Lower leg skin (tissue), 4 donors: ENCODE data around the gene DMBT1. TPM values are rescaled to one million over a fixed set of nuclear protein-coding genes. Genes with fewer than 3 reads are reported as not detected.

Experiments
- DNase-seq, 2 donors: peaks; one replicate each; pipeline ENCODE4 v3.0.0-alpha.2; 2019; ENCODE audit warnings: low spot score in 2 of 2
- H3K4me3 ChIP-seq: fragments of 200-600 bp; sonication (generic); 2 replicates; pipeline ENCODE4 v1.5.1; 2017; ENCODE audit warnings: mild to moderate bottlenecking, low read depth; ENCODE audit not compliant: poor library complexity, severe bottlenecking
- POLR2A ChIP-seq, 2 donors: fragments of 450-650 bp; IDR thresholded peaks; one replicate each; pipeline ENCODE4 v1.6.1; 2016 to 2017; ENCODE audit warnings: antibody characterized with exemption in 2 of 2, mild to moderate bottlenecking in 1 of 2, moderate library complexity in 1 of 2
- WGBS, 2 donors: methylation state at CpG; one replicate each; pipeline ENCODE4 v1.1.5; 2018; 5-methylcytosine and 5-hydroxymethylcytosine counted together
- intact Hi-C: fragments of 100-400 bp; cut with DNase I; formaldehyde crosslinking; loops from one replicate; pipeline ENCODE4 v1.15.0; 2023; ENCODE audit warnings: low total_unique reads
- total RNA-seq, 4 donors: library from RNA; depleted of rRNA; stranded (reverse); fragments of >200 nt; gene quantifications; one replicate each; pipeline ENCODE4 v1.1.0, GENCODE V29; 2016
- TF ChIP-seq, protein P1 (sequence below), 3 donors: fragments of 450-650 bp; IDR thresholded peaks; one replicate each; pipeline ENCODE4 v1.5.1; 2016; ENCODE audit warnings: antibody characterized with exemption in 3 of 3, mild to moderate bottlenecking in 3 of 3, moderate library complexity in 2 of 3

The DMBT1 gene
- total RNA-seq, 4 donors from 2014 or later: 0.04 to 0.29 (median 0.26) TPM; not detected in 1

GRCh38 chr10:122636953-122637352, 76.4 kb downstream of the DMBT1 start:
- no peak overlapping the region for H3K4me3 ChIP-seq
- 77 to 89% methylated on average over 7 of the region's 7 CpGs for WGBS, 2 donors
- intact Hi-C loops: no loop called here
- TF ChIP-seq, protein P1, sequence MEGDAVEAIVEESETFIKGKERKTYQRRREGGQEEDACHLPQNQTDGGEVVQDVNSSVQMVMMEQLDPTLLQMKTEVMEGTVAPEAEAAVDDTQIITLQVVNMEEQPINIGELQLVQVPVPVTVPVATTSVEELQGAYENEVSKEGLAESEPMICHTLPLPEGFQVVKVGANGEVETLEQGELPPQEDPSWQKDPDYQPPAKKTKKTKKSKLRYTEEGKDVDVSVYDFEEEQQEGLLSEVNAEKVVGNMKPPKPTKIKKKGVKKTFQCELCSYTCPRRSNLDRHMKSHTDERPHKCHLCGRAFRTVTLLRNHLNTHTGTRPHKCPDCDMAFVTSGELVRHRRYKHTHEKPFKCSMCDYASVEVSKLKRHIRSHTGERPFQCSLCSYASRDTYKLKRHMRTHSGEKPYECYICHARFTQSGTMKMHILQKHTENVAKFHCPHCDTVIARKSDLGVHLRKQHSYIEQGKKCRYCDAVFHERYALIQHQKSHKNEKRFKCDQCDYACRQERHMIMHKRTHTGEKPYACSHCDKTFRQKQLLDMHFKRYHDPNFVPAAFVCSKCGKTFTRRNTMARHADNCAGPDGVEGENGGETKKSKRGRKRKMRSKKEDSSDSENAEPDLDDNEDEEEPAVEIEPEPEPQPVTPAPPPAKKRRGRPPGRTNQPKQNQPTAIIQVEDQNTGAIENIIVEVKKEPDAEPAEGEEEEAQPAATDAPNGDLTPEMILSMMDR (IDR thresholded peaks at IDR 0.05): no peak
- TF ChIP-seq POLR2A (IDR thresholded peaks at IDR 0.05): no peak
- peak in 1 of 2 donors; percentile 31 for DNase-seq

DNA sequence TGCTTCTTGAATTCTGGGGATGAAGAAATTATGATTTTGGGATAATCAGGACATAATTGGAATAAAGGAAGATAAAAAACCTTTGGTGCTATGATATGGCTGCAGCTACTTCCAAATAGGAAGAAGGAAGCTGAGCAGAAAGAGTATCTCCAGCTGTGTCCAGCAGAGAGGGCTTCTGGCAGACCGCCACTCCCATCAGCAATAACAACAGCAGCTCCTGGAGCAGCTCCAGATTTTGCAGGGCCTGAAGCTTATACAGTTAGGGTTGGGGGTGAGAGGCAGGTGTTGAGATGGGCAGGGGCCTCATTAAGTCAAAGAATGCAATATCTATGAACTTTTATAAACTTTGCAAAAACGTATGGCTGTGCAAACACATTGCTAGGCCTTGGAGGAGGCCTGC, 76.8 kb downstream of the DMBT1 start:
- no peak overlapping the region for H3K4me3 ChIP-seq
- peak in 1 of 2 donors; percentile 18 for DNase-seq
- TF ChIP-seq POLR2A (IDR thresholded peaks at IDR 0.05): no peak
- TF ChIP-seq, protein P1 (IDR thresholded peaks at IDR 0.05): no peak
- intact Hi-C loops: no loop called here
- WGBS, 2 donors: 59 to 69% methylated on average over 2 of the region's 2 CpGs

- intact Hi-C loops: no loop called here
- no peak for DNase-seq
- no peak overlapping the region for H3K4me3 ChIP-seq
- 82 to 85% methylated on average over 6 of the region's 6 CpGs for WGBS, 2 donors
- TF ChIP-seq, protein P1 (IDR thresholded peaks at IDR 0.05): no peak
- no peak for TF ChIP-seq POLR2A (IDR thresholded peaks at IDR 0.05)
These were observed 77.6 kb downstream of the DMBT1 start for GRCh38 chr10:122638106-122638505.

DNA sequence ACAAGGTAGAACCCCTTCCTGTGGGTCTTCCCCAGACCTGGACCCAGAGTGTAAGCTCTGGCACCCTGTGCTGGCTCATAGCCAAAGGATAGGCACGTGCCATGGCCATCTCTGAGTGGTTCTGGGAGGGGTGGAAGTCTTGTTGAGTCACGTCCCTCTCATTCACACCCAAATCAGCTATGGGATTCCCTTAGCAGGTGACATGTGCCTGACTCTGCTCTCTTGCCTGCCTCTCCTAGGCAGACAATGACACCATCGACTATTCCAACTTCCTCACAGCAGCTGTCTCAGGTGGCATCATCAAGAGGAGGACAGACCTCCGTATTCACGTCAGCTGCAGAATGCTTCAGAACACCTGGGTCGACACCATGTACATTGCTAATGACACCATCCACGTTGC, 79.2 kb downstream of the DMBT1 start:
- no peak for TF ChIP-seq POLR2A (IDR thresholded peaks at IDR 0.05)
- TF ChIP-seq, protein P1 (IDR thresholded peaks at IDR 0.05): no peak
- peak in 1 of 2 donors; percentile 43 for DNase-seq
- H3K4me3 ChIP-seq: no peak overlapping the region
- intact Hi-C loops: no loop called here
- 64 to 66% methylated on average over 7 of the region's 7 CpGs for WGBS, 2 donors

GRCh38 chr10:122640921-122641320, 80.4 kb downstream of the DMBT1 start:
- WGBS, 2 donors: 75 to 80% methylated on average over 3 of the region's 3 CpGs
- intact Hi-C loops: no loop called here
- no peak overlapping the region for H3K4me3 ChIP-seq
- TF ChIP-seq POLR2A (IDR thresholded peaks at IDR 0.05): no peak
- TF ChIP-seq, protein P1 (IDR thresholded peaks at IDR 0.05): no peak
- peak in 1 of 2 donors; percentile 64 for DNase-seq
